ENCODE measurements around the gene TMTC1.

The TMTC1 gene

GRCh38 chr12:29741342-29742241 lies 42.1 kb downstream of the TMTC1 start:
- no peak for DNase-seq (ENCODE audit: low read depth in 3 of 3)

DNA sequence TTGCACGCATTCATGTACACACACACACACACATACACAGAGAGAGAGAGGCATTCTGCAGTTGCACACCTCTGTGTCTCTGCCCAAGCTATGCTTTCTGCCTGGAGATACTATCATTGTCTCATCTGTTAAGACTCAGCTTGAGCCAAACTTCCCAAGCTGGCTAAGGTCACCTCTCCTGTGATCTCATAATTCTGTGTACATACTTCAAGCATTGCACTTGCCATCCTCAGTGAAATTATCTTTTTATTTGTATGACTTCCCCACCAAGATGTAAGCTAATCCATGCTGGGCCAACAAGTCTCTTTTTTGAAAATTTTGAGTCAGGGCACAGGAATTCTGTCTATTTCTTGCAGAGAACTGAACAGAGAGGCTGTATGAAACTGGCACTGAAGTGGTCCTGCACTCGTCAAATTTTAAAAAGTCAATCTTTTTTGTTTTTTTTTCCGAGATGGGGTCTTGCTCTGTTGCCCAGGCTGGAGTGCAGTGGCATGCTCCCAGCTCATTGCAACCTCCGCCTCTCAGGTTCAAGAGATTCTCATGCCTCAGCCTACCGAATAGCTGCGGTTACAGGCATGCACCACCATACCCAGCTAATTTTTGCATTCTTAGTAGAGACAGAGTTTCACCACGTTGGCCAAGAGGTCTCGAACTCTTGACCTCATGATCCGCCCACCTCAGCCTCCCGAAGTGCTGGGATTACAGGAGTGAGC lies 44.3 kb downstream of the TMTC1 start:
- no peak for DNase-seq (ENCODE audit: low read depth in 3 of 3)

GRCh38 chr12:29738365-29738764 lies 45.4 kb downstream of the TMTC1 start:
- DNase-seq (ENCODE audit: low read depth in 3 of 3) = no peak

GRCh38 chr12:29737644-29738043 lies 46.1 kb downstream of the TMTC1 start:
- DNase-seq (ENCODE audit: low read depth in 3 of 3) = no peak

GRCh38 chr12:29735604-29736003 lies 48.1 kb downstream of the TMTC1 start:
- DNase-seq (ENCODE audit: low read depth in 3 of 3) = no peak

GRCh38 chr12:29734734-29735133 lies 49.0 kb downstream of the TMTC1 start:
- no peak for DNase-seq (ENCODE audit: low read depth in 3 of 3)

DNA sequence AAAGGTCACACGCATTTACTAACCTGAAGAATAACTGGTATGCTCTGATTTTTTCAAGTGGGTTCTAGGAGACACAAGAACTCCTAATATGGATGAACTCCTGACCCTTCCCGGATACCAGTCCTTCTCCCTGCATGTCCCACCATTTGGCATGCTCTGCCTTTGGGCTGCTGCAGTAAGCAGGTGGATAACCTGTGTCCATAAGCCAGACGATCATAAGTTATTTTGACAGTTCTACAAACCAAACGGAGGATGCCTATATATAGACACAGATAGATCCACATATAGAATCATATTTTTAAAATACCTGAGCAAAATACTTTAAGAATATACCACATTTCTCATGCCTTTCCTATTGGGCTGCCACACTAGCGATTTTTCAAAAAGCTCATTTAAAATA lies 49.4 kb downstream of the TMTC1 start:
- DNase-seq (ENCODE audit: low read depth in 3 of 3) = no peak

DNA sequence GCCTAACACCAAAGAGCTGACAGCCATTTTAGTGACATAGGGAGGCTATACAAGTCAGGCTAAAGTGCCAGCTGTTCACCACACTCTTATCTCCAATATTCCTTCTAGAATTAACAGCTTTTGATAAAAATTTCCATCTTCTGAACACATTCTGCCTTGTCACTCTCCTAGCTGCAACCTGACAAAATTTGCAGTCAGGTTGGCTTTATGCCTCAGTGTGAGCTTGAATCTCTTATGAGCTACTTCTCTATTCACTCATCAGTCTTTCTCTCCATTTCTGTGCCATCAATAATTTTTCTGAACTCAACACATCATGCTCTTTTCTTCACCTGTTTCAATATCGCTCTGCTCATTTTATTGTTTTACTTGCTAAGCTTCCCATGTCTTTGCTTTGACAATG lies 50.2 kb downstream of the TMTC1 start:
- no peak for DNase-seq (ENCODE audit: low read depth in 3 of 3)

DNA sequence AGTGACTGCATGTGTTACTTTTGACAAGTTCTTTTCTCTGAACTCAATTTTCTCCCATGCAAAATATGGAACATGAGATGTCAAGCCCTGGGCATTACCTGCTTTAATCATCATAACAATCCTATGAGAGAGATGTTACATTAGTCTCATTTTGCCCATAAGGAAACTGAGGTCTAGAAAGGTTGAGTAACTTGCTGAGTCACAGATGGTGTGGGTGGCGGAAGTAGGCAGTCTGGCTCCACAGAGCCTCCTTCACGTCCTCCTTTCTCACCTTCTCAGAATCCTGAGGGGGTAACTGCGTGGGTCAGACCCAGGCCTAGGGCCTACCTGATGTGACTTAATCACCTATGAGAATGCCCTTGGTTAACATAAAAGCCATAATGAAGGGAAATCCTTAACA lies 50.7 kb downstream of the TMTC1 start:
- DNase-seq (ENCODE audit: low read depth in 3 of 3) = peak in 1 of 3 experiments; percentile 2

DNA sequence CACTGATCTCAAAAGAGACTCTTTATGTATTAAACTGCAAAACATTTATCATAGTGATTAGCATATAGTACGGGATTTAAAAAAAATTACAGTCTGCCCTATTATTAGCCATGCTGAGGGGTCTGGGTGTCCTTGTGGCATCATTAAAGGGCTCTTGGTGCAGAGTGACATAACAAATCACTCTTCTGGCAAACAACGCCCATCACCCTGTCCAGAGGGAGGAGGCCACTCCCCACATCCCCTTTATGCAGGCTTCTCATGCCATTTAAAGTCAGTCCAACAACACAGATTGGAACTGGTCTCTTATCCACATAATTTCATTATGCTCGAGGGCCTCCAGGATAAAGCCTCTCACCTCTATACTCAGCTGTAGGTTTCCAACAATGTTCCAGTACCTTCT lies 51.1 kb downstream of the TMTC1 start:
- no peak for DNase-seq (ENCODE audit: low read depth in 3 of 3)

- DNase-seq (ENCODE audit: low read depth in 3 of 3) = no peak
These were observed 51.6 kb downstream of the TMTC1 start for GRCh38 chr12:29732191-29732590.

DNA sequence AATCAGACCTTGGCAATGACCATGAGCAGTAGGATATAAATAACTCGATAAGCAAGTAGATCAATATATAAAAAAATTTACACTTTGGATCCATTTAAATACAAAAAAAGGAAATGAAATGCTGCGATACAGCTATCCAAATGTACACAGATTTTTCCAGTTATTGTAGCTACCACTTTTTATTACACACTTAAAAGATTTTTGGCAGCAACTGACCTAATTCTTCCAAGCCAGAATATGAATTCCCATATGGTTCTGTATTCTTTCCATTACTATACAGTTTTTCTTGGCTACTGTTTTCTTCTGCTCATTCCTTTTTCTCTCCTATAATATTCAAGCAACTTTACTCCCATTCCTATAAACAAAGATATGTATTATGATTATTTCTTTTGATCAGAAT lies 52.2 kb downstream of the TMTC1 start:
- DNase-seq (ENCODE audit: low read depth in 3 of 3) = no peak

- no peak for DNase-seq (ENCODE audit: low read depth in 3 of 3)
These were observed 53.3 kb downstream of the TMTC1 start for GRCh38 chr12:29730481-29730880.

GRCh38 chr12:29728030-29728429 lies 55.7 kb downstream of the TMTC1 start:
- no peak for DNase-seq (ENCODE audit: low read depth in 3 of 3)

- DNase-seq (ENCODE audit: low read depth in 3 of 3) = no peak
These were observed 56.9 kb downstream of the TMTC1 start for GRCh38 chr12:29726741-29727348.

GRCh38 chr12:29726321-29726692 lies 57.4 kb downstream of the TMTC1 start:
- DNase-seq (ENCODE audit: low read depth in 3 of 3) = no peak

GRCh38 chr12:29725587-29726320 lies 58.0 kb downstream of the TMTC1 start:
- DNase-seq (ENCODE audit: low read depth in 3 of 3) = no peak

DNA sequence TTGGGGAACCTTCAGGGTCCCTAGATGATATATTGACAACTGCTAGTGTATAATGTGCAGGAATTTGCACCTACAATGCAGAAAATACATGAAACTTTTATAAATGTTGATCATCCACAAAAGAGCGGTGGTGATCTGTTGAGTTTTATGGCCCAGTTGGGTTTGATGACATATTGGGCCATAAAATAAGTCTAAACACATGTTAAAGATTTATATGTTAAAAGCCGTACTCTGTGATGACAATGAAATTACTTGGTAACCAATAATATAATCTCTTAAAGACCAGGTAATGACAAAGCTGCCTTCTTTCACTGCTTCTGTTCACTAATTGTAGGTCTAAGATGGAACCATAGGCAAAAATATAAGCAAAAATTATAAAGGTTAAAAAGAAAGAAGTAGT lies 61.6 kb downstream of the TMTC1 start:
- DNase-seq (ENCODE audit: low read depth in 3 of 3) = no peak

GRCh38 chr12:29719381-29719780 lies 64.4 kb downstream of the TMTC1 start:
- DNase-seq (ENCODE audit: low read depth in 3 of 3) = no peak

GRCh38 chr12:29717540-29718100 lies 66.1 kb downstream of the TMTC1 start:
- DNase-seq (ENCODE audit: low read depth in 3 of 3) = no peak

- no peak for DNase-seq (ENCODE audit: low read depth in 3 of 3)
These were observed 68.8 kb downstream of the TMTC1 start for GRCh38 chr12:29714966-29715365.

DNA sequence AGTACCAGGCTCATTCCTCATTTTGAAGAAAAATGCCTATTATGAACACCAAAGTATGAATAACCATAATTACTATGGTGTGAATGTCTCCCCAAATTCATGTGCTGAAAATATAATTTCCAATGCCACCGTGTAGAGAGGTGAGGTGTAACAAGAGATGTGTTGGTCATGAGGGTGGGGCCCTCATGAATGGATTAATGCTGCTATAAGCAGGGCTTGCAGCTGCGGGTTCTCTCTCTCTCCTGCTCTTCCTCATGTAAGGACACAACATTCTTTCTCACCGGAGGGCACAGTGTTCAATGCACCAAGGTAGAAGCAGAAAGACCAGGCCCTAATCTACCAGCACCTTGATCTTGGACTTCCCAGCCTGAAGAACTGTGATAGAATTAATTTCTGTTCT lies 70.0 kb downstream of the TMTC1 start:
- DNase-seq (ENCODE audit: low read depth in 3 of 3) = no peak
